Body of pancreas (tissue), 4 donors: Measurements from ENCODE around the gene ATP2B2.

Experiments
- CTCF ChIP-seq, 7 experiments: fragments of 450-650 bp in 4 of 7; fragments of 200-600 bp in 3 of 7; sonication (generic) in 3 of 7; IDR thresholded peaks; one replicate each; pipeline ENCODE4 v1.5.1; 2016 to 2019; ENCODE audit warnings: antibody characterized with exemption in 7 of 7
- POLR2A ChIP-seq, 3 donors: fragments of 450-650 bp; IDR thresholded peaks; one replicate each; pipeline ENCODE4 v1.6.1; 2016; ENCODE audit warnings: antibody characterized with exemption in 3 of 3, mild to moderate bottlenecking in 2 of 3

- no peak for TF ChIP-seq CTCF (IDR thresholded peaks at IDR 0.05)
- no peak for TF ChIP-seq POLR2A (IDR thresholded peaks at IDR 0.05)
These were observed 107.0 kb downstream of the ATP2B2 start for GRCh38 chr3:10398341-10398740.
